Frontal cortex (tissue), 4 donors: ENCODE data around the gene BNIP1. TPM values are rescaled to one million over a fixed set of nuclear protein-coding genes. Genes with fewer than 3 reads are reported as not detected.
"Not testable (repeated sequence)": the region's sequence is repeated elsewhere in the genome, so short reads cannot be mapped to it uniquely, and the experiment has no call there.

Experiments used
- DNase-seq, 2 donors: peaks; one replicate each; pipeline ENCODE4 v3.0.0; 2012; ENCODE audit warnings: low spot score in 2 of 2
- FAIRE-seq: peaks from 2 replicates; lab custom pipeline; 2012; peaks lifted over from hg19 to GRCh38; lab: Jason Lieb, UNC
- total RNA-seq: library from RNA; depleted of rRNA; stranded (reverse); fragments of >200 nt; gene quantifications from one replicate; pipeline ENCODE4 v1.2.3, GENCODE V29; 2014
- donor health status: control.
- donor health status: control.
- donor health status: control.

The BNIP1 gene, protein sequence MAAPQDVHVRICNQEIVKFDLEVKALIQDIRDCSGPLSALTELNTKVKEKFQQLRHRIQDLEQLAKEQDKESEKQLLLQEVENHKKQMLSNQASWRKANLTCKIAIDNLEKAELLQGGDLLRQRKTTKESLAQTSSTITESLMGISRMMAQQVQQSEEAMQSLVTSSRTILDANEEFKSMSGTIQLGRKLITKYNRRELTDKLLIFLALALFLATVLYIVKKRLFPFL
- total RNA-seq = 16.3 TPM

- DNase-seq (peak; percentile 75 to 87), FAIRE-seq (no peak)
Observed at GRCh38 chr5:173144200-173145176, at the start of gene BNIP1. TSS of gene BNIP1 (plus strand) at chr5:173144531. CDS start at chr5:173144546, 15 bp downstream.

DNA sequence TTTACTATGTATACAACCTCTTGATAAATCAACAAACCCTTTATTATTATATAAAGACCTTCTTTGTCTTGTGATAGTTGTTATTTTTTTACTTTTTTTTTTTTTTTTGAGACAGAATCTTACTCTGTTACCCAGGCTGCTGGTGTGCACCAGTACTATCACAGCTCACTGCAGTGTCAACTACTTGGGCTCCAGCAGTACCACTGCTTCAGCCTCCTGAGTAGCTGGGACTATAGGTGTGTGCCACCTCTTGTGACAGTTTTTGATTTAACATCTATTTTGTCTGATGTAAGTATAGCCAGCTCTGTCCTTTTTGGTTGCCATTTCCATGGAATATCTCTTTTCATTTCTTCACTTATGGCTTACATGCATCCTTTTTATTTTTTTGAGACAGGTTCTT lies 45.5 kb upstream of the BNIP1 start:
- no peak for DNase-seq
- FAIRE-seq = no peak

- no peak for FAIRE-seq
- no peak for DNase-seq
Observed at GRCh38 chr5:173099461-173099860, 44.9 kb upstream of the BNIP1 start.

DNA sequence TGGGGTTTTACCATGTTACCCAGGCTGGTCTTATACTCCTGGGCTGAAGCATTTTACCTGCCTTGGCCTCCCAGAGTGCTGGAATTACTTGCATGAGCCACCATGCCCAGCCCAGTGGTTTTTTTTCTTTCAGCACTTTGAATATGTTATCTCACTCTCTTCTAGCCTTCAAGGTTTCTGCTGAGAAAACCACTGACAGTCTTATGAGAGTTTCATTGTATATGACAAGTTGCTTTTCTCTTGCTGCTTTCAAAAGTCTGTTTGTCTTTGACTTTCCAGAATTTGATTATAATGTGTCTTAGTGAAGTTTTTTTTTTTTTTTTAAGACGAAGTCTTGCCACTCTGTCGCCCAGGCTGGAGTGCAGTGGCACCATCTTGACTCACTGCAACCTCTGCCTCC lies 43.1 kb upstream of the BNIP1 start:
- FAIRE-seq (no peak), DNase-seq (no peak)

- FAIRE-seq = no peak
- DNase-seq = no peak
Observed at GRCh38 chr5:173103411-173103810, 40.9 kb upstream of the BNIP1 start.

DNA sequence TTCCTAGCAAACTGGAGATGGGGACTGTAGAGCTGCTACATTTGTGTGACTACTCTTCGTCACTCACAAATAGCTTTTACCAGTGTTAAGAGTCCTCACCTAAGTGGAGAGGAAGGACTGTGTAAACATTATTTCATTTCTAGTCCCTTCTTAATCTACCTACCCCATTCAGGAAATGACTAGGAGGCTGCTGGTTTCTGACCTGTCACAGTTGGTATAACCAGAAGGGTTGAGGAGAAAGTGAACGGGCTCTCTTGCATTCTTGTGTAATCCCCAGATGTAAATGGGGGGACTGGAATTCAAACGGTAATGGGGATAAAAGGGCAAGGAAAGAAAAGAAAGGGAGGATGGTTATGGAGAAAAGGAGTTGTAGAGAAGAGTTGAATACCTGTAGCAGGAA lies 35.4 kb upstream of the BNIP1 start:
- FAIRE-seq (no peak), DNase-seq (no peak)

DNA sequence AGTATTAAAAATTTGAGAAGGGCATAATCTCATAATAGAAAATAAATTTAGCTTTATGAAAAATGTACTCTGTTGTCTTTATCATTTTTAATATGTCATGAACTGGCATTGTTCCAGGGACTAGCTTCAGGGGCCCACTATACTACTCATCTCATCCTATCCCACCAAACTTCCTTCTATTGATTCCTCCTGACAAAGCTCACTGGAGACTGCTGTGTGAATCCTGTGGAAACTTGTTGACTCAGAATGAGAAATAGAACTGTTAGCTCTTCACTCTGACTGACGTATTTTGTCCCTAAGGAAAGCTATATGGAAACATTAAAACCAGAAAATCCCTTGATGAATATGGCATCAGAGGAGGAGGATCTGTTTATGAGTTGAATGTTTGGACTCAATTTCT lies 29.8 kb upstream of the BNIP1 start:
- FAIRE-seq (no peak), DNase-seq (no peak)

- FAIRE-seq (no peak), DNase-seq (no peak)
Observed at GRCh38 chr5:173119719-173120118, 24.6 kb upstream of the BNIP1 start.

GRCh38 chr5:173123416-173123815 lies 20.9 kb upstream of the BNIP1 start:
- DNase-seq (no peak), FAIRE-seq (no peak)

- not testable (repeated sequence) for FAIRE-seq, DNase-seq
Observed at GRCh38 chr5:173132166-173132565, 12.2 kb upstream of the BNIP1 start.

DNA sequence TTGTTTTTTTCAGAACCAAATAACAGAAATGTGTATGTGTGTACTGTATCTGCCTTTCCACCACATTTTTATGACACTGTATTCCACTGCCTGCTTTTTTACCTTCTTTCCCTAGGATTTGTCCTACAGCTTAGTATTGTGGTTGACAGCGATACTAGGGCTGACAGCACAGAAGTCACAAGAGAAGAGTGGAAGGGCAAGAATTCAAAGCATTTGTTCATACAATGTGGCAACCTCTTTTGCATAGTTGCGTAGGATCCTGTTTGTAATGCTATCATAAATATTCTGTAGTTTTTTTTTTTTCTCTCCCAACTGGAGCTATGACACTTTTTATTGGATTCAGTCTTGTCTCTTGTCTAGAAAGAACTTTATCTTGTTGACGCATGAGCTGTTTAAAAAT lies 5.6 kb upstream of the BNIP1 start:
- FAIRE-seq = no peak

DNA sequence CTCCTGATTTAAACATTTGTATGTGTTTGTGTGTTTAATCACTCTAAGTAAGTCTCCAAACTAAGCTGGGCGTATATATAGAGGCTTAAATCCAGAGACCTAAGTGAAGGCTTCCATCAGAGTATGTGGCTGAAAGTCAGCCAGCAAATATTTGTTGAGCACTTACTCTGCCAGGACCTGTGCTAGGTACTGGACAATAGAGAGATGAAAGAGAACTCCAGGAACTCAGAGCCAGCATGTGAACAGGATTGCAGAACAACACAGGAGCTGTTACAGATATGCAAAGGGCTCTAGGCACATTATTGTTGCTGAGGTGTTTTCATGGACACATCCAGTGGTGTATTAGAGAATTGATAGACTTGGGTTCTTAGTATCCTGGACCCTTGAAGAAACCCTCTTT lies 4.7 kb upstream of the BNIP1 start:
- DNase-seq = no peak
- no peak for FAIRE-seq

More for the DNA sequence above, 5.6 kb upstream of the BNIP1 start:
- no peak for DNase-seq

DNA sequence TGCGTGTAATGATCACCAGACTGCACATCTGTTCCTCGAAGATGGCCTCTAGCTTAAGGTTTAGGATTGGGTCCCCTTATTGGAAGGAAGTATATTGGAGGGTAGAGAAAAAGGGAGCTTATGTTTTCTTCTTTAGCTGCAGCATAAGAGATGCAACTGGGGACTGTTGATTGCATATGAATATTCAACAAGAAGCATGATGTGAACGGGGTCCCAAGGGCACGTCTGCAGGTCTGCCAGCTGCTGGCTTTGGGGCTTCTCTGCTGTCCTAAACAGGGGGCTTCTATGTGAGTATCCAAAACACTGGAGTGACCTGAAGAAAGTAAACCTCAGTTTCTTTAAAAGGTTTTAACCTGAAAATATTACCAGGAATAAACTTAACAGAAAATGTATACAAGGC lies 3.6 kb upstream of the BNIP1 start:
- DNase-seq (no peak), FAIRE-seq (no peak)

DNA sequence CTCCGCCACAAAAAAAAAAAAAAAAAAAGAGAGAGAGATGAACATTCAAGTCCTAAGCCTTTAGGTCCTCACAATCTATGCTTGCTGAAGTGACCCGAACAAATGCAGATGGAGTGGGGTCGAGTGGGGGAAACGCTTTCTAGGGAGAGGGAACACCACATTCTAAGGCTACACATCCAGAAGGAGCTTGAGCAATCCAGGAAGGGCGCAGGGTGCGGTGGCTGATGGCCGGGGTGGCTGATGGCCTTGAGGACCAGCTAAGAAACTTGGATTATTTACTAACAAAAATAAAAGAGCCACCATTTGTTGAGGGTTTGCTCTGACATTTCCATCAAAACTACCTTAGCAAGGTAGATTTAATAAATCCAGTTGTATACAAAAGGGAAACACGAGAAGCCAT lies 764 bp upstream of the BNIP1 start:
- no peak for DNase-seq
- FAIRE-seq = no peak

DNA sequence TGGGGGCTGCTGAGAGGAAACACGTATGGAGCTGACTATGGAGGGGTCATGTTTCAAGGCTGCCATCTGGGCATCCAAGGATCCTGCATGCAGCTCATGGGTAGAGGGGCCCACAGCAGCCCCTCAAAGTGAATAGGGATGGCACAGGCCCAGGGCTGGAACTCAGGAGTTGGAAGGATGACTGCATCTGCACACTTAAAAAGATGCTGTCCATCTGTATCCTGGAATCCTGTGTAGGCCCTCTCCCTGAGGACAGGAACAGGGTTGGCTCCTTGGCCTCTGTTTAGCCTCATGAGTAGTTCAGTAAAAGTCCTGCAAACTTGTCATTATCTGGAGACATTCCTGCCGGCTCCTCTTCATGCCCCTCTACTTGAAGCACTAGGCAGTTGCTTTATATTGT lies 4.0 kb downstream of the BNIP1 start:
- no peak for DNase-seq
- FAIRE-seq = no peak

- no peak for DNase-seq
- no peak for FAIRE-seq
Observed at GRCh38 chr5:173152547-173152946, 8.2 kb downstream of the BNIP1 start.

GRCh38 chr5:173153842-173154241 lies 9.5 kb downstream of the BNIP1 start:
- DNase-seq = no peak
- FAIRE-seq = no peak

DNA sequence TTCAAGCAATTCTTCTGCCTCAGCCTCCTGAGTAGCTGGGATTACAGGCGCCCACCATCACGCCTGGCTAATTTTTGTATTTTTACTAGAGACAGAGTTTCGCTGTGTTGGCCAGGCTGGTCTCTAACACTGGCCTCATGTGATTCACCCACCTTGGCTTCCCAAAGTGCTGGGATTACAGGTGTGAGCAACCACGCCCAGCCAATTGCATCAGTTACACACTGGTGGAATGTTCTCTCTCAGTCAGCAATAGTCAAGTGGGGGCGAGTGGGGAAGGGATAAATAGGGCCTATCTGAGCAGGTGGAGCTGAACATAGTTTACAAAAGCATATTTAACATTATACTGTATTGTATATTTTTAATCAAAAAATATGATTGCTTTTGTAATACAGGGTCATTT lies 10.3 kb downstream of the BNIP1 start:
- not testable (repeated sequence) for FAIRE-seq, DNase-seq

DNA sequence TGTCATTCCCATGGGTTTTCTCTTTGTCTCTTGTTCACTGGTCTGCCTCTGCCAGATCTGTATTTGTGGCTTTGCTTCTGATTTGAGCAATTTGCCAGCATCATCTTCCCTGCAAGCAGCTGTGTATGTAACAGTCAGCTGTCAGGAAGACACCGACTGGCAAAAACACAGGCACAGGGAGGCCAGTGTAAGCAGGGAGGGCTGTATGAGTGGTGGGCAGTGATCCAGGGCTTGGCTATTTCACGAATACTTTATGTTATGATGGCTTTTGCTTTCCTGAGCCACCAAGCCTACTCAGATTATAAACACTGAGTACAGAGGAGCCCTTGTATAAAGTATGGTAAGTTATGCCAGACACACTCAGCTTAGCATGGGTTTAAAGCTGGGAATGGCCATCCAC lies 11.6 kb downstream of the BNIP1 start:
- no peak for DNase-seq
- no peak for FAIRE-seq

GRCh38 chr5:173158366-173158765 lies 14.0 kb downstream of the BNIP1 start:
- DNase-seq (no peak), FAIRE-seq (no peak)

GRCh38 chr5:173159256-173159655 lies 14.9 kb downstream of the BNIP1 start:
- DNase-seq (no peak), FAIRE-seq (no peak)
